Neural cell (in vitro differentiated cells): ENCODE data around the gene PCDHGB6. TPM values are rescaled to one million over a fixed set of nuclear protein-coding genes. Genes with fewer than 3 reads are reported as not detected.

Experiments
- H2AFZ ChIP-seq: fragments of 200-600, 300-800 bp; sonication (generic), shearing (Covaris generic); 2 replicates; pipeline ENCODE4 v1.6.0; 2014; ENCODE audit warnings: low read depth, mild to moderate bottlenecking, antibody characterized with exemption, low read length, moderate library complexity
- H3F3A ChIP-seq: fragments of 200-600 bp; shearing (Covaris generic); 2 replicates; pipeline ENCODE4 v1.6.1; 2016; ENCODE audit warnings: mild to moderate bottlenecking, moderate library complexity, mixed read lengths, antibody characterized with exemption, low read length; ENCODE audit not compliant: insufficient read depth, poor library complexity, severe bottlenecking
- H3K27ac ChIP-seq: fragments of 200-600, 300-800 bp; sonication (generic), shearing (Covaris generic); 2 replicates; pipeline ENCODE4 v1.5.1; 2014; ENCODE audit warnings: mild to moderate bottlenecking, low read length, moderate library complexity
- H3K27me3 ChIP-seq: fragments of 300-800, 200-600 bp; sonication (generic), shearing (Covaris generic); 2 replicates; pipeline ENCODE4 v1.6.0; 2014; ENCODE audit warnings: mild to moderate bottlenecking, low read depth, low read length, moderate library complexity; ENCODE audit not compliant: insufficient read depth
- H3K36me3 ChIP-seq: fragments of 300-800, 200-600 bp; sonication (generic), shearing (Covaris generic); 2 replicates; pipeline ENCODE4 v1.5.1; 2014; ENCODE audit warnings: mild to moderate bottlenecking, antibody characterized with exemption, low read length, moderate library complexity; ENCODE audit not compliant: insufficient read depth
- H3K4me2 ChIP-seq: fragments of 300-800, 200-600 bp; sonication (generic), shearing (Covaris generic); 2 replicates; pipeline ENCODE4 v1.6.0; 2014; ENCODE audit warnings: mild to moderate bottlenecking, low read length
- H3K4me3 ChIP-seq: fragments of 300-800, 200-600 bp; sonication (generic), shearing (Covaris generic); 2 replicates; pipeline ENCODE4 v1.5.1; 2014; ENCODE audit warnings: mild to moderate bottlenecking, low read length, moderate library complexity
- H3K79me2 ChIP-seq: fragments of 200-600 bp; shearing (Covaris generic); replicated peaks from 2 replicates; pipeline ENCODE4 v1.6.0; 2014; ENCODE audit warnings: mild to moderate bottlenecking, low read length, moderate library complexity; ENCODE audit not compliant: insufficient read depth
- H3K9ac ChIP-seq: fragments of 300-800, 200-600 bp; sonication (generic), shearing (Covaris generic); 2 replicates; pipeline ENCODE4 v1.6.1; 2016; ENCODE audit warnings: mild to moderate bottlenecking, low read length, mixed read lengths
- H3K9me2 ChIP-seq: fragments of 200-600 bp; shearing (Covaris generic); 2 replicates; pipeline ENCODE4 v1.6.1; 2016; ENCODE audit warnings: mild to moderate bottlenecking, low read length, mixed read lengths; ENCODE audit not compliant: insufficient read depth
- H3K9me3 ChIP-seq: fragments of 200-600, 300-800 bp; sonication (generic), shearing (Covaris generic); 2 replicates; pipeline ENCODE4 v1.6.1; 2016; ENCODE audit warnings: mild to moderate bottlenecking, mixed run types, low read length, moderate library complexity, mixed read lengths
- H4K20me1 ChIP-seq: fragments of 200-600 bp; shearing (Covaris generic); 2 replicates; pipeline ENCODE4 v1.6.1; 2016; ENCODE audit warnings: mild to moderate bottlenecking, mixed run types; ENCODE audit not compliant: insufficient read depth
- EP300 ChIP-seq: fragments of 450-650 bp; conservative IDR thresholded peaks from 2 replicates; pipeline ENCODE4 v1.6.1; 2014; ENCODE audit warnings: antibody characterized with exemption, mild to moderate bottlenecking, moderate library complexity; ENCODE audit not compliant: poor library complexity, severe bottlenecking
- EZH2 ChIP-seq: fragments of 200-600, 300-800 bp; shearing (Covaris generic), sonication (generic); IDR thresholded peaks from 2 replicates; pipeline ENCODE4 v1.6.1; 2014; ENCODE audit warnings: antibody characterized with exemption, low read length, borderline replicate concordance, mild to moderate bottlenecking; ENCODE audit not compliant: insufficient read depth, poor library complexity, severe bottlenecking
- MXI1 ChIP-seq: fragments of 450-650 bp; conservative IDR thresholded peaks from 2 replicates; pipeline ENCODE4 v1.6.1; 2014; ENCODE audit warnings: antibody characterized with exemption, mild to moderate bottlenecking; ENCODE audit not compliant: poor library complexity, severe bottlenecking
- POLR2AphosphoS5 ChIP-seq: IDR thresholded peaks from 2 replicates; pipeline ENCODE4 v1.6.1; 2012
- RAD21 ChIP-seq: fragments of 450-650 bp; conservative IDR thresholded peaks from 2 replicates; pipeline ENCODE4 v1.6.1; 2014; ENCODE audit warnings: antibody characterized with exemption, mild to moderate bottlenecking, moderate library complexity
- SMC3 ChIP-seq: fragments of 450-650 bp; conservative IDR thresholded peaks from 2 replicates; pipeline ENCODE4 v1.6.1; 2014; ENCODE audit warnings: antibody characterized with exemption, mild to moderate bottlenecking, moderate library complexity; ENCODE audit not compliant: poor library complexity
- TAF1 ChIP-seq: IDR thresholded peaks from 2 replicates; pipeline ENCODE4 v1.6.1; 2012; ENCODE audit warnings: low read depth
- polyA plus RNA-seq: library from polyadenylated mRNA; depleted of rRNA; stranded (reverse); fragments of >200 nt; gene quantifications from 2 replicates; pipeline ENCODE4 v1.2.3, GENCODE V29; 2014
- TF ChIP-seq, protein P1 (sequence below): IDR thresholded peaks from 2 replicates; pipeline ENCODE4 v1.6.1; 2012; ENCODE audit warnings: borderline replicate concordance
- TF ChIP-seq, protein P2 (sequence below): fragments of 450-650 bp; IDR thresholded peaks from 2 replicates; pipeline ENCODE4 v1.5.1; 2014; ENCODE audit warnings: antibody characterized with exemption, mild to moderate bottlenecking, moderate library complexity; ENCODE audit not compliant: poor library complexity, severe bottlenecking

PCDHGB6 gene
- polyA plus RNA-seq, 1 donor from 2014 or later, result 29.2 TPM

- no peaks in the 10 kb centered on the region for H4K20me1 ChIP-seq
- H3K27me3 ChIP-seq, result no peaks in the 10 kb centered on the region
- no peak overlapping the region for H3K9ac ChIP-seq
- no peaks in the 10 kb centered on the region for H3F3A ChIP-seq
- no peaks in the 10 kb centered on the region for H3K79me2 ChIP-seq
- no peak overlapping the region for H3K27ac ChIP-seq
- no peak overlapping the region for H3K4me3 ChIP-seq
- no peaks in the 10 kb centered on the region for H3K36me3 ChIP-seq
- peaks cover 22% of the 10 kb centered on the region for H3K9me3 ChIP-seq
- no peak overlapping the region for H3K4me2 ChIP-seq
- H3K9me2 ChIP-seq, result no peaks in the 10 kb centered on the region
- TF ChIP-seq, protein P1, sequence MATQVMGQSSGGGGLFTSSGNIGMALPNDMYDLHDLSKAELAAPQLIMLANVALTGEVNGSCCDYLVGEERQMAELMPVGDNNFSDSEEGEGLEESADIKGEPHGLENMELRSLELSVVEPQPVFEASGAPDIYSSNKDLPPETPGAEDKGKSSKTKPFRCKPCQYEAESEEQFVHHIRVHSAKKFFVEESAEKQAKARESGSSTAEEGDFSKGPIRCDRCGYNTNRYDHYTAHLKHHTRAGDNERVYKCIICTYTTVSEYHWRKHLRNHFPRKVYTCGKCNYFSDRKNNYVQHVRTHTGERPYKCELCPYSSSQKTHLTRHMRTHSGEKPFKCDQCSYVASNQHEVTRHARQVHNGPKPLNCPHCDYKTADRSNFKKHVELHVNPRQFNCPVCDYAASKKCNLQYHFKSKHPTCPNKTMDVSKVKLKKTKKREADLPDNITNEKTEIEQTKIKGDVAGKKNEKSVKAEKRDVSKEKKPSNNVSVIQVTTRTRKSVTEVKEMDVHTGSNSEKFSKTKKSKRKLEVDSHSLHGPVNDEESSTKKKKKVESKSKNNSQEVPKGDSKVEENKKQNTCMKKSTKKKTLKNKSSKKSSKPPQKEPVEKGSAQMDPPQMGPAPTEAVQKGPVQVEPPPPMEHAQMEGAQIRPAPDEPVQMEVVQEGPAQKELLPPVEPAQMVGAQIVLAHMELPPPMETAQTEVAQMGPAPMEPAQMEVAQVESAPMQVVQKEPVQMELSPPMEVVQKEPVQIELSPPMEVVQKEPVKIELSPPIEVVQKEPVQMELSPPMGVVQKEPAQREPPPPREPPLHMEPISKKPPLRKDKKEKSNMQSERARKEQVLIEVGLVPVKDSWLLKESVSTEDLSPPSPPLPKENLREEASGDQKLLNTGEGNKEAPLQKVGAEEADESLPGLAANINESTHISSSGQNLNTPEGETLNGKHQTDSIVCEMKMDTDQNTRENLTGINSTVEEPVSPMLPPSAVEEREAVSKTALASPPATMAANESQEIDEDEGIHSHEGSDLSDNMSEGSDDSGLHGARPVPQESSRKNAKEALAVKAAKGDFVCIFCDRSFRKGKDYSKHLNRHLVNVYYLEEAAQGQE, result no peak
- no peak for TF ChIP-seq RAD21
- no peak for TF ChIP-seq POLR2AphosphoS5
- TF ChIP-seq, protein P2, sequence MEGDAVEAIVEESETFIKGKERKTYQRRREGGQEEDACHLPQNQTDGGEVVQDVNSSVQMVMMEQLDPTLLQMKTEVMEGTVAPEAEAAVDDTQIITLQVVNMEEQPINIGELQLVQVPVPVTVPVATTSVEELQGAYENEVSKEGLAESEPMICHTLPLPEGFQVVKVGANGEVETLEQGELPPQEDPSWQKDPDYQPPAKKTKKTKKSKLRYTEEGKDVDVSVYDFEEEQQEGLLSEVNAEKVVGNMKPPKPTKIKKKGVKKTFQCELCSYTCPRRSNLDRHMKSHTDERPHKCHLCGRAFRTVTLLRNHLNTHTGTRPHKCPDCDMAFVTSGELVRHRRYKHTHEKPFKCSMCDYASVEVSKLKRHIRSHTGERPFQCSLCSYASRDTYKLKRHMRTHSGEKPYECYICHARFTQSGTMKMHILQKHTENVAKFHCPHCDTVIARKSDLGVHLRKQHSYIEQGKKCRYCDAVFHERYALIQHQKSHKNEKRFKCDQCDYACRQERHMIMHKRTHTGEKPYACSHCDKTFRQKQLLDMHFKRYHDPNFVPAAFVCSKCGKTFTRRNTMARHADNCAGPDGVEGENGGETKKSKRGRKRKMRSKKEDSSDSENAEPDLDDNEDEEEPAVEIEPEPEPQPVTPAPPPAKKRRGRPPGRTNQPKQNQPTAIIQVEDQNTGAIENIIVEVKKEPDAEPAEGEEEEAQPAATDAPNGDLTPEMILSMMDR, result no peak
- no peak for TF ChIP-seq TAF1
- TF ChIP-seq MXI1, result no peak
- no peak for TF ChIP-seq SMC3
- no peak overlapping the region for H2AFZ ChIP-seq
These were observed 24.5 kb upstream of the PCDHGB6 start for GRCh38 chr5:141383345-141383744.

DNA sequence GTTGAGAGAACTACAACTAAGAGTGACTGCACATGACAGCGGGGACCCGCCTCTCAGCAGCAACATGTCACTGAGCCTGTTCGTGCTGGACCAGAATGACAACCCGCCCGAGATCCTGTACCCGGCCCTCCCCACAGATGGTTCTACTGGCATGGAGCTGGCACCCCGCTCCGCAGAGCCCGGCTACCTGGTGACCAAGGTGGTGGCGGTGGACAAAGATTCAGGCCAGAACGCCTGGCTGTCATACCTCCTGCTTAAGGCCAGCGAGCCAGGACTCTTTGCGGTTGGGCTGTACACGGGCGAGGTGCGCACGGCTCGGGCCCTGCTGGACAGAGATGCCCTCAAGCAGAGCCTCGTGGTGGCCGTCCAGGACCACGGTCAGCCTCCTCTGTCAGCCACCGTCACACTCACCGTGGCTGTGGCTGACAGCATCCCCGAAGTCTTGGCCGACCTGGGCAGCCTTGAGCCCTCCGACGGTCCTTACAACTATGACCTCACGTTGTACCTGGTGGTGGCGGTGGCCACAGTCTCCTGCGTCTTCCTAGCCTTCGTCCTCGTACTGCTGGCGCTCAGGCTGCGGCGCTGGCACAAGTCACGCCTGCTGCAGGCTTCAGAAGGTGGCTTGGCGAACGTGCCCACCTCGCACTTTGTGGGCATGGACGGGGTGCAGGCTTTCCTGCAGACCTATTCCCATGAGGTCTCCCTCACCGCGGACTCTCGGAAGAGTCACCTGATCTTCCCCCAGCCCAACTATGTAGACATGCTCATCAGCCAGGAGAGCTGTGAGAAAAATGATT, 23.2 kb upstream of the PCDHGB6 start:
- H3K9me3 ChIP-seq, result peaks cover 31% of the 10 kb centered on the region

More for the DNA sequence above, 23.2 kb upstream of the PCDHGB6 start:
- no peak overlapping the region for H3K27ac ChIP-seq
- TF ChIP-seq TAF1 (no peak), POLR2AphosphoS5 (no peak), RAD21 (no peak), MXI1 (no peak), EP300 (no peak), SMC3 (no peak), EZH2 (no peak)
- TF ChIP-seq, protein P2, result no peak
- TF ChIP-seq, protein P1, result no peak
- no peaks in the 10 kb centered on the region for H3K79me2 ChIP-seq
- H3K9me2 ChIP-seq, result no peaks in the 10 kb centered on the region
- H4K20me1 ChIP-seq, result no peaks in the 10 kb centered on the region
- H3K9ac ChIP-seq, result no peak overlapping the region
- no peak overlapping the region for H3K4me3 ChIP-seq
- H3K27me3 ChIP-seq, result no peaks in the 10 kb centered on the region
- no peaks in the 10 kb centered on the region for H3F3A ChIP-seq
- no peaks in the 10 kb centered on the region for H3K36me3 ChIP-seq
- H2AFZ ChIP-seq, result no peak overlapping the region
- no peak overlapping the region for H3K4me2 ChIP-seq
